Neural cell (in vitro differentiated cells): ENCODE measurements around the gene ATXN10. TPM values are rescaled to one million over a fixed set of nuclear protein-coding genes. Genes with fewer than 3 reads are reported as not detected.

Experiments
- H2AFZ ChIP-seq: fragments of 200-600, 300-800 bp; sonication (generic), shearing (Covaris generic); 2 replicates; pipeline ENCODE4 v1.6.0; 2014; ENCODE audit warnings: low read depth, mild to moderate bottlenecking, antibody characterized with exemption, low read length, moderate library complexity
- H3F3A ChIP-seq: fragments of 200-600 bp; shearing (Covaris generic); 2 replicates; pipeline ENCODE4 v1.6.1; 2016; ENCODE audit warnings: mild to moderate bottlenecking, moderate library complexity, mixed read lengths, antibody characterized with exemption, low read length; ENCODE audit not compliant: insufficient read depth, poor library complexity, severe bottlenecking
- H3K27ac ChIP-seq: fragments of 200-600, 300-800 bp; sonication (generic), shearing (Covaris generic); 2 replicates; pipeline ENCODE4 v1.5.1; 2014; ENCODE audit warnings: mild to moderate bottlenecking, low read length, moderate library complexity
- H3K27me3 ChIP-seq: fragments of 300-800, 200-600 bp; sonication (generic), shearing (Covaris generic); 2 replicates; pipeline ENCODE4 v1.6.0; 2014; ENCODE audit warnings: mild to moderate bottlenecking, low read depth, low read length, moderate library complexity; ENCODE audit not compliant: insufficient read depth
- H3K36me3 ChIP-seq: fragments of 300-800, 200-600 bp; sonication (generic), shearing (Covaris generic); 2 replicates; pipeline ENCODE4 v1.5.1; 2014; ENCODE audit warnings: mild to moderate bottlenecking, antibody characterized with exemption, low read length, moderate library complexity; ENCODE audit not compliant: insufficient read depth
- H3K4me2 ChIP-seq: fragments of 300-800, 200-600 bp; sonication (generic), shearing (Covaris generic); 2 replicates; pipeline ENCODE4 v1.6.0; 2014; ENCODE audit warnings: mild to moderate bottlenecking, low read length
- H3K4me3 ChIP-seq: fragments of 300-800, 200-600 bp; sonication (generic), shearing (Covaris generic); 2 replicates; pipeline ENCODE4 v1.5.1; 2014; ENCODE audit warnings: mild to moderate bottlenecking, low read length, moderate library complexity
- H3K79me2 ChIP-seq: fragments of 200-600 bp; shearing (Covaris generic); replicated peaks from 2 replicates; pipeline ENCODE4 v1.6.0; 2014; ENCODE audit warnings: mild to moderate bottlenecking, low read length, moderate library complexity; ENCODE audit not compliant: insufficient read depth
- H3K9ac ChIP-seq: fragments of 300-800, 200-600 bp; sonication (generic), shearing (Covaris generic); 2 replicates; pipeline ENCODE4 v1.6.1; 2016; ENCODE audit warnings: mild to moderate bottlenecking, low read length, mixed read lengths
- H3K9me2 ChIP-seq: fragments of 200-600 bp; shearing (Covaris generic); 2 replicates; pipeline ENCODE4 v1.6.1; 2016; ENCODE audit warnings: mild to moderate bottlenecking, low read length, mixed read lengths; ENCODE audit not compliant: insufficient read depth
- H3K9me3 ChIP-seq: fragments of 200-600, 300-800 bp; sonication (generic), shearing (Covaris generic); 2 replicates; pipeline ENCODE4 v1.6.1; 2016; ENCODE audit warnings: mild to moderate bottlenecking, mixed run types, low read length, moderate library complexity, mixed read lengths
- H4K20me1 ChIP-seq: fragments of 200-600 bp; shearing (Covaris generic); 2 replicates; pipeline ENCODE4 v1.6.1; 2016; ENCODE audit warnings: mild to moderate bottlenecking, mixed run types; ENCODE audit not compliant: insufficient read depth
- EP300 ChIP-seq: fragments of 450-650 bp; conservative IDR thresholded peaks from 2 replicates; pipeline ENCODE4 v1.6.1; 2014; ENCODE audit warnings: antibody characterized with exemption, mild to moderate bottlenecking, moderate library complexity; ENCODE audit not compliant: poor library complexity, severe bottlenecking
- EZH2 ChIP-seq: fragments of 200-600, 300-800 bp; shearing (Covaris generic), sonication (generic); IDR thresholded peaks from 2 replicates; pipeline ENCODE4 v1.6.1; 2014; ENCODE audit warnings: antibody characterized with exemption, low read length, borderline replicate concordance, mild to moderate bottlenecking; ENCODE audit not compliant: insufficient read depth, poor library complexity, severe bottlenecking
- MXI1 ChIP-seq: fragments of 450-650 bp; conservative IDR thresholded peaks from 2 replicates; pipeline ENCODE4 v1.6.1; 2014; ENCODE audit warnings: antibody characterized with exemption, mild to moderate bottlenecking; ENCODE audit not compliant: poor library complexity, severe bottlenecking
- POLR2AphosphoS5 ChIP-seq: IDR thresholded peaks from 2 replicates; pipeline ENCODE4 v1.6.1; 2012
- RAD21 ChIP-seq: fragments of 450-650 bp; conservative IDR thresholded peaks from 2 replicates; pipeline ENCODE4 v1.6.1; 2014; ENCODE audit warnings: antibody characterized with exemption, mild to moderate bottlenecking, moderate library complexity
- SMC3 ChIP-seq: fragments of 450-650 bp; conservative IDR thresholded peaks from 2 replicates; pipeline ENCODE4 v1.6.1; 2014; ENCODE audit warnings: antibody characterized with exemption, mild to moderate bottlenecking, moderate library complexity; ENCODE audit not compliant: poor library complexity
- TAF1 ChIP-seq: IDR thresholded peaks from 2 replicates; pipeline ENCODE4 v1.6.1; 2012; ENCODE audit warnings: low read depth
- polyA plus RNA-seq: library from polyadenylated mRNA; depleted of rRNA; stranded (reverse); fragments of >200 nt; gene quantifications from 2 replicates; pipeline ENCODE4 v1.2.3, GENCODE V29; 2014
- TF ChIP-seq, protein P1 (sequence below): IDR thresholded peaks from 2 replicates; pipeline ENCODE4 v1.6.1; 2012; ENCODE audit warnings: borderline replicate concordance
- TF ChIP-seq, protein P2 (sequence below): fragments of 450-650 bp; IDR thresholded peaks from 2 replicates; pipeline ENCODE4 v1.5.1; 2014; ENCODE audit warnings: antibody characterized with exemption, mild to moderate bottlenecking, moderate library complexity; ENCODE audit not compliant: poor library complexity, severe bottlenecking

Gene ATXN10
- polyA plus RNA-seq, 1 donor from 2014 or later: 321 TPM

DNA sequence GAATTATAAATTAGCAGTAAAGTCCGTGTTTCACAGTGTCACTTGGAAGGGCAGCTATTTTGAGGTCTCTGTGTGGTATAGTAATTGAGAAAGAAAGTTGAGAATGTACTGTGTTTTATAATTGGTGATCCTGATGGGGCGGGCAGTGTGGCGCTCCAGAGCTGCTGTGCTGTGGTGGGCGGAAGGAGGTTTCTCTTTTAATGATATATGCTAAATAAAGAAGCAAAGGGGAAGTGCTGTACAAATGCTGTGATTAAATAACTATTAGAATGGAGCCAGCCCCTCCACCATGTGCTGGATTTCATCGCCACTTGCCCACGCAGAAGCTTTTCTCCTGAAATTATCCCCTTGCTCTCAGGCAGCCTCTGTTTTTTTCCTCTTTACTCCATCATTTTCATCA lies 24.6 kb downstream of the ATXN10 start:
- Histone ChIP-seq H3K36me3 (peaks cover 22% of the 10 kb centered on the region), H3K27ac (no peak overlapping the region), H3K9me2 (no peaks in the 10 kb centered on the region), H3K79me2 (peaks cover under 1% of the 10 kb centered on the region), H3K4me2 (no peak overlapping the region), H3K27me3 (no peaks in the 10 kb centered on the region), H2AFZ (no peak overlapping the region), H3K4me3 (no peak overlapping the region), H3K9me3 (no peaks in the 10 kb centered on the region), H4K20me1 (no peaks in the 10 kb centered on the region), H3K9ac (no peak overlapping the region), H3F3A (no peaks in the 10 kb centered on the region)
- TF ChIP-seq SMC3 (no peak), RAD21 (no peak), POLR2AphosphoS5 (no peak), EP300 (no peak), MXI1 (no peak), EZH2 (no peak), TAF1 (no peak)
- TF ChIP-seq, protein P1, sequence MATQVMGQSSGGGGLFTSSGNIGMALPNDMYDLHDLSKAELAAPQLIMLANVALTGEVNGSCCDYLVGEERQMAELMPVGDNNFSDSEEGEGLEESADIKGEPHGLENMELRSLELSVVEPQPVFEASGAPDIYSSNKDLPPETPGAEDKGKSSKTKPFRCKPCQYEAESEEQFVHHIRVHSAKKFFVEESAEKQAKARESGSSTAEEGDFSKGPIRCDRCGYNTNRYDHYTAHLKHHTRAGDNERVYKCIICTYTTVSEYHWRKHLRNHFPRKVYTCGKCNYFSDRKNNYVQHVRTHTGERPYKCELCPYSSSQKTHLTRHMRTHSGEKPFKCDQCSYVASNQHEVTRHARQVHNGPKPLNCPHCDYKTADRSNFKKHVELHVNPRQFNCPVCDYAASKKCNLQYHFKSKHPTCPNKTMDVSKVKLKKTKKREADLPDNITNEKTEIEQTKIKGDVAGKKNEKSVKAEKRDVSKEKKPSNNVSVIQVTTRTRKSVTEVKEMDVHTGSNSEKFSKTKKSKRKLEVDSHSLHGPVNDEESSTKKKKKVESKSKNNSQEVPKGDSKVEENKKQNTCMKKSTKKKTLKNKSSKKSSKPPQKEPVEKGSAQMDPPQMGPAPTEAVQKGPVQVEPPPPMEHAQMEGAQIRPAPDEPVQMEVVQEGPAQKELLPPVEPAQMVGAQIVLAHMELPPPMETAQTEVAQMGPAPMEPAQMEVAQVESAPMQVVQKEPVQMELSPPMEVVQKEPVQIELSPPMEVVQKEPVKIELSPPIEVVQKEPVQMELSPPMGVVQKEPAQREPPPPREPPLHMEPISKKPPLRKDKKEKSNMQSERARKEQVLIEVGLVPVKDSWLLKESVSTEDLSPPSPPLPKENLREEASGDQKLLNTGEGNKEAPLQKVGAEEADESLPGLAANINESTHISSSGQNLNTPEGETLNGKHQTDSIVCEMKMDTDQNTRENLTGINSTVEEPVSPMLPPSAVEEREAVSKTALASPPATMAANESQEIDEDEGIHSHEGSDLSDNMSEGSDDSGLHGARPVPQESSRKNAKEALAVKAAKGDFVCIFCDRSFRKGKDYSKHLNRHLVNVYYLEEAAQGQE: no peak
- TF ChIP-seq, protein P2, sequence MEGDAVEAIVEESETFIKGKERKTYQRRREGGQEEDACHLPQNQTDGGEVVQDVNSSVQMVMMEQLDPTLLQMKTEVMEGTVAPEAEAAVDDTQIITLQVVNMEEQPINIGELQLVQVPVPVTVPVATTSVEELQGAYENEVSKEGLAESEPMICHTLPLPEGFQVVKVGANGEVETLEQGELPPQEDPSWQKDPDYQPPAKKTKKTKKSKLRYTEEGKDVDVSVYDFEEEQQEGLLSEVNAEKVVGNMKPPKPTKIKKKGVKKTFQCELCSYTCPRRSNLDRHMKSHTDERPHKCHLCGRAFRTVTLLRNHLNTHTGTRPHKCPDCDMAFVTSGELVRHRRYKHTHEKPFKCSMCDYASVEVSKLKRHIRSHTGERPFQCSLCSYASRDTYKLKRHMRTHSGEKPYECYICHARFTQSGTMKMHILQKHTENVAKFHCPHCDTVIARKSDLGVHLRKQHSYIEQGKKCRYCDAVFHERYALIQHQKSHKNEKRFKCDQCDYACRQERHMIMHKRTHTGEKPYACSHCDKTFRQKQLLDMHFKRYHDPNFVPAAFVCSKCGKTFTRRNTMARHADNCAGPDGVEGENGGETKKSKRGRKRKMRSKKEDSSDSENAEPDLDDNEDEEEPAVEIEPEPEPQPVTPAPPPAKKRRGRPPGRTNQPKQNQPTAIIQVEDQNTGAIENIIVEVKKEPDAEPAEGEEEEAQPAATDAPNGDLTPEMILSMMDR: no peak

DNA sequence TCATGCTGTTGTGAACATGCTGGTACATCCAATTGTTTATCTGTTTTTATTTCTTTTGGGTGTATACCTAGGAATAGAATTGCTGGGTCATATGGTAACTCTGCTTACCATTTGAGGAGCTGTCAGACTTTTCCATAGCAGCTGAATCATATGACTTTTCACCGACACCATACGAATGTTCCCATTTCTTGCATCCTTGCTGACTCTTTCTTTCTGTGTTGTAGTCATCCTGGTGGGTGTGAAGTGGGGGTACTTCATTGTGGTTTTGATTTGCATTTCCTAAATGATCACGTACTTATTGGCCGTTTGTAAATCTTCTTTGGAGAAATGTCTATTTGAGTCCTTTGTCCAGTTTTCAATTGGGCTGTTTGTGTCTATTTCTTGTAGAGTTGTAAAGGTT lies 26.5 kb downstream of the ATXN10 start:
- no peak overlapping the region for H3K4me3 ChIP-seq
- no peaks in the 10 kb centered on the region for H3K79me2 ChIP-seq
- H3K9ac ChIP-seq: no peak overlapping the region
- TF ChIP-seq RAD21 (no peak), EP300 (no peak)
- no peak overlapping the region for H3K4me2 ChIP-seq
- H3K9me3 ChIP-seq: no peaks in the 10 kb centered on the region
- no peak overlapping the region for H2AFZ ChIP-seq
- H3K27me3 ChIP-seq: no peaks in the 10 kb centered on the region
- H4K20me1 ChIP-seq: no peaks in the 10 kb centered on the region
- peaks cover 24% of the 10 kb centered on the region for H3K36me3 ChIP-seq
- H3K9me2 ChIP-seq: no peaks in the 10 kb centered on the region
- H3F3A ChIP-seq: no peaks in the 10 kb centered on the region
- H3K27ac ChIP-seq: no peak overlapping the region

DNA sequence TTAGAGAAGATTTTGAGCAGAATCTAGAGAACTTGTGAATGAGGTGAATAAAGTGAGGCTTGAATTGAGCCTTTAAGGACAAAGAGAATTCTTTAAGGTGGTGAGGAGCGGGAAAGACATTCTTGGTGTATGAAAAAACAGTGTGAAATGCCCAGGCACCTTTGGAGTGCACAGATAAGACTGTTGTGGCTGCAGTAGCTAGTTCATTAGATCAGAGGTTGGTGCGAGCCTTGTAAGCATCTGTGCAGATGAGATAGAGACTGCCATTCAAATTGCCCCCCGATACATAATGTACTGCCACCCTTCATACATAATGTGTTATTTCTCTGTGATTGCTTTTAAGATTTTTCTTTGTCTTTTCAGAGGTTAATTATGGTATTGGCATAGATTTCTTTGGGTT lies 31.3 kb downstream of the ATXN10 start:
- Histone ChIP-seq H3K36me3 (peaks cover 23% of the 10 kb centered on the region), H4K20me1 (no peaks in the 10 kb centered on the region), H3K4me2 (no peak overlapping the region), H2AFZ (no peak overlapping the region), H3K79me2 (peaks cover 6% of the 10 kb centered on the region), H3K9ac (no peak overlapping the region), H3K9me3 (no peaks in the 10 kb centered on the region), H3K4me3 (no peak overlapping the region), H3K27ac (no peak overlapping the region), H3F3A (no peaks in the 10 kb centered on the region), H3K27me3 (no peaks in the 10 kb centered on the region), H3K9me2 (no peaks in the 10 kb centered on the region)
- no peak for TF ChIP-seq EP300
- no peak for TF ChIP-seq RAD21
- TF ChIP-seq MXI1: no peak
- TF ChIP-seq SMC3: no peak
- TF ChIP-seq POLR2AphosphoS5: no peak
- TF ChIP-seq, protein P2: no peak
- TF ChIP-seq, protein P1: no peak
- no peak for TF ChIP-seq EZH2
- no peak for TF ChIP-seq TAF1
